ENCODE measurements around the gene MSRB3. TPM values are rescaled to one million over a fixed set of nuclear protein-coding genes. Genes with fewer than 3 reads are reported as not detected.

MSRB3 gene
- total and polyA plus RNA-seq, 9 donors = 32.0 to 46.4 (median 41.0) TPM

- no peak for DNase-seq
- Histone ChIP-seq H3K27ac (ENCODE audit: low read length) (no peak overlapping the region), H3K4me1 (ENCODE audit: control insufficient read depth, insufficient read depth, low read length) (no peaks in the 10 kb centered on the region), H3K4me3 (ENCODE audit: low read length) (no peak overlapping the region), H3K27me3 (ENCODE audit: control insufficient read depth, insufficient read depth, low read length) (no peaks in the 10 kb centered on the region), H3K9me3 (replicated peaks; ENCODE audit: control insufficient read depth, low read depth, low read length) (no peaks in the 10 kb centered on the region), H3K36me3 (ENCODE audit: control insufficient read depth, insufficient read depth, low read length) (no peaks in the 10 kb centered on the region)
Measured at GRCh38 chr12:65259501-65259900, 19.0 kb upstream of the MSRB3 start.

- Histone ChIP-seq H3K27me3 (ENCODE audit: control insufficient read depth, insufficient read depth, low read length) (no peaks in the 10 kb centered on the region), H3K9me3 (replicated peaks; ENCODE audit: control insufficient read depth, low read depth, low read length) (no peaks in the 10 kb centered on the region), H3K27ac (ENCODE audit: low read length) (no peak overlapping the region), H3K4me3 (ENCODE audit: low read length) (no peak overlapping the region), H3K36me3 (ENCODE audit: control insufficient read depth, insufficient read depth, low read length) (no peaks in the 10 kb centered on the region), H3K4me1 (ENCODE audit: control insufficient read depth, insufficient read depth, low read length) (no peaks in the 10 kb centered on the region)
- DNase-seq = no peak
- WGBS (ENCODE audit: insufficient coverage) = no CpG with 5 or more reads among the region's 4 CpGs
Measured at GRCh38 chr12:65263777-65264176, 14.7 kb upstream of the MSRB3 start.

GRCh38 chr12:65266408-65266807 is 12.1 kb upstream of the MSRB3 start:
- Histone ChIP-seq H3K36me3 (ENCODE audit: control insufficient read depth, insufficient read depth, low read length) (no peaks in the 10 kb centered on the region), H3K27me3 (ENCODE audit: control insufficient read depth, insufficient read depth, low read length) (no peaks in the 10 kb centered on the region), H3K9me3 (replicated peaks; ENCODE audit: control insufficient read depth, low read depth, low read length) (no peaks in the 10 kb centered on the region), H3K27ac (ENCODE audit: low read length) (no peak overlapping the region), H3K4me3 (ENCODE audit: low read length) (no peak overlapping the region), H3K4me1 (ENCODE audit: control insufficient read depth, insufficient read depth, low read length) (no peaks in the 10 kb centered on the region)
- no peak for DNase-seq
- 100% methylated on average over 2 of the region's 3 CpGs for WGBS (ENCODE audit: insufficient coverage)

GRCh38 chr12:65269603-65270002 is 8.9 kb upstream of the MSRB3 start:
- no peaks in the 10 kb centered on the region for H3K27me3 ChIP-seq (ENCODE audit: control insufficient read depth, insufficient read depth, low read length)
- no peak for DNase-seq
- WGBS (ENCODE audit: insufficient coverage) = no CpG with 5 or more reads among the region's 1 CpG
- no peaks in the 10 kb centered on the region for H3K4me1 ChIP-seq (ENCODE audit: control insufficient read depth, insufficient read depth, low read length)
- no peaks in the 10 kb centered on the region for H3K36me3 ChIP-seq (ENCODE audit: control insufficient read depth, insufficient read depth, low read length)
- H3K9me3 ChIP-seq (replicated peaks; ENCODE audit: control insufficient read depth, low read depth, low read length) = no peaks in the 10 kb centered on the region
- H3K4me3 ChIP-seq (ENCODE audit: low read length) = no peak overlapping the region
- H3K27ac ChIP-seq (ENCODE audit: low read length) = no peak overlapping the region

- H3K4me1 ChIP-seq (ENCODE audit: control insufficient read depth, insufficient read depth, low read length) = peaks cover 5% of the 10 kb centered on the region
- WGBS (ENCODE audit: insufficient coverage) = 100% methylated on average over 1 of the region's 7 CpGs
- H3K9me3 ChIP-seq (replicated peaks; ENCODE audit: control insufficient read depth, low read depth, low read length) = no peaks in the 10 kb centered on the region
- H3K4me3 ChIP-seq (ENCODE audit: low read length) = no peak overlapping the region
- H3K36me3 ChIP-seq (ENCODE audit: control insufficient read depth, insufficient read depth, low read length) = no peaks in the 10 kb centered on the region
- no peak overlapping the region for H3K27ac ChIP-seq (ENCODE audit: low read length)
- H3K27me3 ChIP-seq (ENCODE audit: control insufficient read depth, insufficient read depth, low read length) = peaks cover 5% of the 10 kb centered on the region
- no peak for DNase-seq
Measured at GRCh38 chr12:65274602-65275272, 3.7 kb upstream of the MSRB3 start.

GRCh38 chr12:65275627-65276026 is 2.9 kb upstream of the MSRB3 start:
- WGBS (ENCODE audit: insufficient coverage) = 84% methylated on average over 2 of the region's 3 CpGs
- H3K4me1 ChIP-seq (ENCODE audit: control insufficient read depth, insufficient read depth, low read length) = peaks cover 5% of the 10 kb centered on the region

GRCh38 chr12:65276916-65277530 is 1.5 kb upstream of the MSRB3 start:
- H3K9me3 ChIP-seq (replicated peaks; ENCODE audit: control insufficient read depth, low read depth, low read length) = no peaks in the 10 kb centered on the region
- no peak overlapping the region for H3K27ac ChIP-seq (ENCODE audit: low read length)
- peaks cover 5% of the 10 kb centered on the region for H3K4me1 ChIP-seq (ENCODE audit: control insufficient read depth, insufficient read depth, low read length)
- H3K4me3 ChIP-seq (ENCODE audit: low read length) = no peak overlapping the region
- no peaks in the 10 kb centered on the region for H3K36me3 ChIP-seq (ENCODE audit: control insufficient read depth, insufficient read depth, low read length)
- no CpG with 5 or more reads among the region's 3 CpGs for WGBS (ENCODE audit: insufficient coverage)
- DNase-seq = no peak
- H3K27me3 ChIP-seq (ENCODE audit: control insufficient read depth, insufficient read depth, low read length) = peaks cover 5% of the 10 kb centered on the region

More at GRCh38 chr12:65275627-65276026, 2.9 kb upstream of the MSRB3 start:
- peaks cover 5% of the 10 kb centered on the region for H3K27me3 ChIP-seq (ENCODE audit: control insufficient read depth, insufficient read depth, low read length)
- H3K36me3 ChIP-seq (ENCODE audit: control insufficient read depth, insufficient read depth, low read length) = no peaks in the 10 kb centered on the region
- no peak overlapping the region for H3K27ac ChIP-seq (ENCODE audit: low read length)
- no peak overlapping the region for H3K4me3 ChIP-seq (ENCODE audit: low read length)
- no peak for DNase-seq
- H3K9me3 ChIP-seq (replicated peaks; ENCODE audit: control insufficient read depth, low read depth, low read length) = no peaks in the 10 kb centered on the region

GRCh38 chr12:65277994-65278575 is 398 bp upstream of the MSRB3 start:
- no peaks in the 10 kb centered on the region for H3K9me3 ChIP-seq (replicated peaks; ENCODE audit: control insufficient read depth, low read depth, low read length)
- 7% methylated on average over 17 of the region's 23 CpGs for WGBS (ENCODE audit: insufficient coverage)
- H3K36me3 ChIP-seq (ENCODE audit: control insufficient read depth, insufficient read depth, low read length) = no peaks in the 10 kb centered on the region
- no peak for DNase-seq
- peaks cover 5% of the 10 kb centered on the region for H3K27me3 ChIP-seq (ENCODE audit: control insufficient read depth, insufficient read depth, low read length)
- H3K4me3 ChIP-seq (ENCODE audit: low read length) = peak overlapping the region; percentile 60
- peak overlapping the region; percentile 59 for H3K27ac ChIP-seq (ENCODE audit: low read length)
- H3K4me1 ChIP-seq (ENCODE audit: control insufficient read depth, insufficient read depth, low read length) = peaks cover 5% of the 10 kb centered on the region

GRCh38 chr12:65279369-65280112 is 1.1 kb downstream of the MSRB3 start:
- Histone ChIP-seq H3K4me3 (ENCODE audit: low read length) (peak overlapping the region; percentile 60), H3K36me3 (ENCODE audit: control insufficient read depth, insufficient read depth, low read length) (no peaks in the 10 kb centered on the region), H3K4me1 (ENCODE audit: control insufficient read depth, insufficient read depth, low read length) (peaks cover 5% of the 10 kb centered on the region), H3K9me3 (replicated peaks; ENCODE audit: control insufficient read depth, low read depth, low read length) (no peaks in the 10 kb centered on the region), H3K27me3 (ENCODE audit: control insufficient read depth, insufficient read depth, low read length) (peaks cover 5% of the 10 kb centered on the region), H3K27ac (ENCODE audit: low read length) (peak overlapping the region; percentile 48)
- WGBS (ENCODE audit: insufficient coverage) = 0% methylated on average over 16 of the region's 23 CpGs
- DNase-seq = no peak

GRCh38 chr12:65280306-65280705 is 1.8 kb downstream of the MSRB3 start:
- no CpG with 5 or more reads among the region's 3 CpGs for WGBS (ENCODE audit: insufficient coverage)
- Histone ChIP-seq H3K4me1 (ENCODE audit: control insufficient read depth, insufficient read depth, low read length) (peaks cover 5% of the 10 kb centered on the region), H3K36me3 (ENCODE audit: control insufficient read depth, insufficient read depth, low read length) (no peaks in the 10 kb centered on the region), H3K9me3 (replicated peaks; ENCODE audit: control insufficient read depth, low read depth, low read length) (no peaks in the 10 kb centered on the region), H3K27me3 (ENCODE audit: control insufficient read depth, insufficient read depth, low read length) (peaks cover 5% of the 10 kb centered on the region), H3K4me3 (ENCODE audit: low read length) (no peak overlapping the region), H3K27ac (ENCODE audit: low read length) (no peak overlapping the region)
- no peak for DNase-seq

Data from muscle of leg (tissue), 11 donors.